AG09309 (cell line): Measurements from ENCODE around the gene PLXNA4.

ENCODE experiments used
- DNase-seq: peaks from one replicate; pipeline ENCODE4 v3.0.0-alpha.2; 2010; ENCODE audit warnings: low read depth
- H3K4me3 ChIP-seq: 2 replicates; pipeline ENCODE4 v1.5.1; 2011; ENCODE audit warnings: mild to moderate bottlenecking, low read depth, low read length, moderate library complexity; ENCODE audit not compliant: control insufficient read depth
- CTCF ChIP-seq: IDR thresholded peaks from 2 replicates; pipeline ENCODE4 v1.5.1; 2011; ENCODE audit warnings: mild to moderate bottlenecking, low read depth, low read length, inconsistent platforms; ENCODE audit not compliant: insufficient read depth, control insufficient read depth; ENCODE audit errors: missing control alignments

The PLXNA4 gene

GRCh38 chr7:132387596-132387995, 188.7 kb downstream of the PLXNA4 start:
- DNase-seq, result no peak
- no peak for TF ChIP-seq CTCF
- no peak overlapping the region for H3K4me3 ChIP-seq

- no peak for TF ChIP-seq CTCF
- DNase-seq, result no peak
- no peak overlapping the region for H3K4me3 ChIP-seq
Observed at GRCh38 chr7:132386201-132386681, 190.0 kb downstream of the PLXNA4 start.

GRCh38 chr7:132383962-132384361, 192.3 kb downstream of the PLXNA4 start:
- no peak overlapping the region for H3K4me3 ChIP-seq
- TF ChIP-seq CTCF, result no peak
- no peak for DNase-seq

GRCh38 chr7:132381742-132382472, 194.4 kb downstream of the PLXNA4 start:
- no peak overlapping the region for H3K4me3 ChIP-seq
- DNase-seq, result no peak
- TF ChIP-seq CTCF, result no peak

GRCh38 chr7:132380059-132380458, 196.2 kb downstream of the PLXNA4 start:
- no peak overlapping the region for H3K4me3 ChIP-seq
- TF ChIP-seq CTCF, result no peak
- DNase-seq, result peak; percentile 73

- no peak overlapping the region for H3K4me3 ChIP-seq
- no peak for DNase-seq
- TF ChIP-seq CTCF, result no peak
Observed at GRCh38 chr7:132379292-132379691, 197.0 kb downstream of the PLXNA4 start.
